ENCODE measurements around the gene OR6B2. TPM values are rescaled to one million over a fixed set of nuclear protein-coding genes. Genes with fewer than 3 reads are reported as not detected.

OR6B2 gene
- total RNA-seq (not detected), polyA plus RNA-seq (not detected)

DNA sequence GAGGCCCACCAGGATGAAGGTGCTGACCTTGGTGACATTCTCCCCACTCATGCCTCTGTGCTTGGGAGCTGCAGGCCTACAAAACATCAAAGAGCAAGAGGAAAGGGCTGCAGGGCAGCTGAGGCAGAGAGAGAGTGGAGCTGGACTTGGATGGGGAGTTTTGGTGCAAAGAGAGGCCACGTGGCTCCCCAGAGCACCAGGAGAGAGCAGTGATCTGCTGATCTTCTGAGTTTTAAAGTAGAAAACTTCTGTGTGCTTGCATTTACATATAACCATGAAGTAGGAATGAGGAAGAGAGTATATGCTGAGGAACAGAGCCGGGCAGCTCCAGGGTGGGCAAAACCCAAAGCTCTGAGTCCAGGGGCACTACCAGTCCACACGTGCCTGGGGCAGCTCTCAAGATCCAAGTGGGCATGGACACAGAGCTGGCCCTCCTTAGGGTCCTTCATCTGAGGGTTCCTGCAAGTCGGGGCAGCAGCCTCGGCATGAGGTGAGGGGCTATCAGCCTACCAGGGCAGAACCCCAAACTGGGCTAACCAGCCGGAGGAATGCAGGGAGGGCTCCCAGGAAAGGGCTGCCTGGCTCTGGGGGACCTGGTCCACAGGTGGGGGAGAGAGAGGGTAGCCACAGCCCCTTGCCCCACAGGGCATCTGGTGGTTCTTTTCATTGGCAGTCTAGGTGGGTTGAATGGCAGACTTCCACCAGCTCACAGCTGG is at the start of gene OR6B2:
Gene OR6B2 (minus strand): TSS at position 51 of the 716 bp plus-strand sequence. CDS start 0 bp downstream, at position 51.
- intact Hi-C loops (cut with DNase I) = no loop called here
- ATAC-seq (no peak), FAIRE-seq (no peak), DNase-seq (no peak)
- no peaks in the 10 kb centered on the region for H3K4me1 ChIP-seq
- H3K9me3 ChIP-seq = no peaks in the 10 kb centered on the region
- no peak within 1 kb of the TSS for H3K4me3 ChIP-seq
- no peaks in the 10 kb centered on the region for H3K27me3 ChIP-seq
- TF ChIP-seq, protein P1, sequence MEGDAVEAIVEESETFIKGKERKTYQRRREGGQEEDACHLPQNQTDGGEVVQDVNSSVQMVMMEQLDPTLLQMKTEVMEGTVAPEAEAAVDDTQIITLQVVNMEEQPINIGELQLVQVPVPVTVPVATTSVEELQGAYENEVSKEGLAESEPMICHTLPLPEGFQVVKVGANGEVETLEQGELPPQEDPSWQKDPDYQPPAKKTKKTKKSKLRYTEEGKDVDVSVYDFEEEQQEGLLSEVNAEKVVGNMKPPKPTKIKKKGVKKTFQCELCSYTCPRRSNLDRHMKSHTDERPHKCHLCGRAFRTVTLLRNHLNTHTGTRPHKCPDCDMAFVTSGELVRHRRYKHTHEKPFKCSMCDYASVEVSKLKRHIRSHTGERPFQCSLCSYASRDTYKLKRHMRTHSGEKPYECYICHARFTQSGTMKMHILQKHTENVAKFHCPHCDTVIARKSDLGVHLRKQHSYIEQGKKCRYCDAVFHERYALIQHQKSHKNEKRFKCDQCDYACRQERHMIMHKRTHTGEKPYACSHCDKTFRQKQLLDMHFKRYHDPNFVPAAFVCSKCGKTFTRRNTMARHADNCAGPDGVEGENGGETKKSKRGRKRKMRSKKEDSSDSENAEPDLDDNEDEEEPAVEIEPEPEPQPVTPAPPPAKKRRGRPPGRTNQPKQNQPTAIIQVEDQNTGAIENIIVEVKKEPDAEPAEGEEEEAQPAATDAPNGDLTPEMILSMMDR (IDR thresholded peaks at IDR 0.05) = no peak
- H3K27ac ChIP-seq = no peak within 1 kb of the TSS
- 43 to 64% methylated on average over 6 of the region's 6 CpGs for whole genome bisulfite sequencing, 2 donors
- no peaks in the 10 kb centered on the region for H3K36me3 ChIP-seq

DNA sequence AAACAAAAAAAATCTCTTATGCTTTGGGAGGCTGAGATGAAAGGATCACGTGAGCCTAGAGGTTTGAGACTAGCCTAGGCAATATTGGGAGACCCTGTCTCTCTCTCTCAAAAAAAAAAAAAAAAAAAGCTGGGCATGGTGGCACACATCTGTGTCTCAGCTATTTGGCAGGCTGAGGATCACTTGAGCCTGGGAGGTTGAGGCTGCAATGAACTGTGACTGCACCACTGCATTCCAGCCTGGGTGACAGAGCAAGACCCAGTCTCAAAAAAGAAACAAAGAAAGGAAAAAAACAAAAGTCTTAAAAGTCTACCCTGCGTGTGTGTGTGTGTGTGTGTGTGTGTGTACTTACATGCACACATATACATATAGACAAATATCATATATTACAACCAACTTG is 48.4 kb upstream of the OR6B2 start:
- TF ChIP-seq, protein P1 (IDR thresholded peaks at IDR 0.05) = no peak
- Histone ChIP-seq H3K36me3 (no peaks in the 10 kb centered on the region), H3K4me1 (no peaks in the 10 kb centered on the region), H3K27ac (no peak overlapping the region), H3K4me3 (no peak overlapping the region), H3K9me3 (no peaks in the 10 kb centered on the region), H3K27me3 (peaks cover 0 to 4% (median 0%) of the 10 kb centered on the region in 4 donors)
- DNase-seq = no peak
- no peak for ATAC-seq
- FAIRE-seq = no peak
- 31 to 49% methylated on average over 2 of the region's 2 CpGs for WGBS, 2 donors
- intact Hi-C loops (cut with DNase I) = no loop called here

DNA sequence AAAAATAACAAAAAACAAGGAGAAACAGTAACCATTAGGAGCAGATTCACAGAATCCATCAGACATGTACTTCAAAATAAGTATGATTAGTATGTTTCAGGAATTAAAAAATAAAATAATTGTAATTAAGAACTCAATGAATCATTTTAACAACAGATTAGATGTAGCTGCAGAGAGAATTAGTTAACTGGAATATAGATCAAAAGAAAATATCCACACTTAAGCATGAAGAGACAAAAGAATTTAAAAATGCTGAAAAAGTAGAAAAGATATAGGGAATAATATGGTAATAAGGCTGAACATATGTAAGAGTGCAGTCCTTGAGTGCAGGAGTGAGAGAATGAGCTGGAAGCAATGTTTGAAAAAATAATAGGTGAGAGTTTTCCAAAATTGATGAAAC is 47.2 kb upstream of the OR6B2 start:
- DNase-seq (no peak), FAIRE-seq (no peak), ATAC-seq (no peak)
- Histone ChIP-seq H3K36me3 (no peaks in the 10 kb centered on the region), H3K9me3 (no peaks in the 10 kb centered on the region), H3K27ac (no peak overlapping the region), H3K27me3 (peaks cover 0 to 4% (median 0%) of the 10 kb centered on the region in 4 donors), H3K4me3 (no peak overlapping the region), H3K4me1 (no peaks in the 10 kb centered on the region)
- TF ChIP-seq, protein P1 (IDR thresholded peaks at IDR 0.05) = no peak
- intact Hi-C loops (cut with DNase I) = no loop called here

DNA sequence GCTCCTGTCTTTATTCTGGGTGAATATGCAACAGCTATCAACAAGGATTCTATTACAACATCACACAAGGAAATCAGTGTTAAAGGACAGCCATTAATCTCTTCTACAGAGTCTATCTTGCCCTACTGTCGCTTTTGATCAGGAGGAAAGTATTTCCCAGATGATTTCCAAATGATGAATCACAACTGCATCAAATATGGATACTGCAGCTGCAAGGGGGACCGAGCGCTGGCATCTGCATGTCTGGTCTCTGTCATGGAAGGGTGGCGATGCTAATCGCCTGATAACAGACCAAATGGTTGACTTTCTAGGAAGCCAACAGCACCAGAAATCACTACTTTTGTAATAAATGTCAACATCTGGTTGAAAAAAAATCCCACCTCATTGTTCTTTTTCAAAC is 44.3 kb upstream of the OR6B2 start:
- no peak for FAIRE-seq
- no peak for ATAC-seq

DNA sequence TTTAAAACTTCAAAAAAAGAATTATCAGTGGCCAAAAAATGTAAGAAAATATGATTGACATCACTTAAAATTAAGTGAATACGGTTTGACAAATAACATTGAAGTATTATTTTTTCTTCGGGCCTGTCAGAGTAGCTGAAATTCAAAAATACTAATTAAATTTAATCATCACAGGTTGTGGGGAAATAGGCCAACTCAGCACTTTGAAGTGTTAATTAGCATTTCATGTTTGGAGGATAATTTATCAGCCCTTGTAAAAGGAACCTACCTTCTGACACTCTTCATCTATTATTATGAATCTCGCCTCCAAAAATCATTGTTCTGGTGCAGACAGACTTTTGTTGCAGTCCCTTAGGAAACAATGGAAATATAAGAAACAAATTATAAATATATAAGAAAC is 40.7 kb upstream of the OR6B2 start:
- TF ChIP-seq, protein P1 (IDR thresholded peaks at IDR 0.05) = no peak
- FAIRE-seq = no peak
- WGBS, 2 donors = 76 to 85% methylated on average over 3 of the region's 3 CpGs

More for the DNA sequence above, 44.3 kb upstream of the OR6B2 start:
- Histone ChIP-seq H3K4me1 (no peaks in the 10 kb centered on the region), H3K4me3 (no peak overlapping the region), H3K36me3 (no peaks in the 10 kb centered on the region), H3K27me3 (peaks cover 0 to 7% (median 2%) of the 10 kb centered on the region in 4 donors), H3K27ac (no peak overlapping the region), H3K9me3 (no peaks in the 10 kb centered on the region)
- intact Hi-C loops (cut with DNase I) = no loop called here
- 39 to 84% methylated on average over 5 of the region's 5 CpGs for WGBS, 2 donors
- no peak for DNase-seq
- TF ChIP-seq, protein P1 (IDR thresholded peaks at IDR 0.05) = no peak

More for the DNA sequence above, 40.7 kb upstream of the OR6B2 start:
- ATAC-seq = no peak
- Histone ChIP-seq H3K27ac (no peak overlapping the region), H3K36me3 (no peaks in the 10 kb centered on the region), H3K4me3 (no peak overlapping the region), H3K9me3 (no peaks in the 10 kb centered on the region), H3K27me3 (peaks cover 0 to 7% (median 0%) of the 10 kb centered on the region in 4 donors), H3K4me1 (no peaks in the 10 kb centered on the region)
- no peak for DNase-seq
- intact Hi-C loops (cut with DNase I) = no loop called here
